Measurements from ENCODE around the gene MYCBPAP.

GRCh38 chr17:50547035-50547735 is 38.9 kb downstream of the MYCBPAP start, which contains the start of gene SPATA20:
- TF ChIP-seq POLR2A (IDR thresholded peaks at IDR 0.05): peak; percentile 23 to 66
- peak; percentile 95 to 99 for TF ChIP-seq CTCF (IDR thresholded peaks at IDR 0.05)
- peak in 1 of 3 donors; percentile 56 for TF ChIP-seq POLR2AphosphoS5 (IDR thresholded peaks at IDR 0.05)
- TF ChIP-seq EP300 (IDR thresholded peaks at IDR 0.05): no peak

Data from suprapubic skin (tissue), 4 donors.